GM21390 (cell line): ENCODE data around the gene GRIA1.
A peak's percentile ranks its signal among the peaks of the same experiment; 100 is the strongest.

Experiments used
- ATAC-seq: cut with Tn5 transposase; IDR thresholded peaks from one replicate; pipeline ENCODE4 v1.9.1; 2021; ENCODE audit not compliant: unreplicated experiment

GRIA1 gene

DNA sequence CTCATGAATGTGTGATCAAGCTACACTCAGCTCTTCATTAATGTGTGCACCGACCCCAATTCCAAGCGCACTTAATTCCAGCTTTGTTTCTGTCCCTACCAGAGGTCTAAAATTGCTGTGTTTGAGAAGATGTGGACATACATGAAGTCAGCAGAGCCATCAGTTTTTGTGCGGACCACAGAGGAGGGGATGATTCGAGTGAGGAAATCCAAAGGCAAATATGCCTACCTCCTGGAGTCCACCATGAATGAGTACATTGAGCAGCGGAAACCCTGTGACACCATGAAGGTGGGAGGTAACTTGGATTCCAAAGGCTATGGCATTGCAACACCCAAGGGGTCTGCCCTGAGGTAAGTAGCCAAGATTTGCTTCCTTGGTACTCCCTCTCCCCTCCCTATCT, 279.6 kb downstream of the GRIA1 start:
- no peak for ATAC-seq

DNA sequence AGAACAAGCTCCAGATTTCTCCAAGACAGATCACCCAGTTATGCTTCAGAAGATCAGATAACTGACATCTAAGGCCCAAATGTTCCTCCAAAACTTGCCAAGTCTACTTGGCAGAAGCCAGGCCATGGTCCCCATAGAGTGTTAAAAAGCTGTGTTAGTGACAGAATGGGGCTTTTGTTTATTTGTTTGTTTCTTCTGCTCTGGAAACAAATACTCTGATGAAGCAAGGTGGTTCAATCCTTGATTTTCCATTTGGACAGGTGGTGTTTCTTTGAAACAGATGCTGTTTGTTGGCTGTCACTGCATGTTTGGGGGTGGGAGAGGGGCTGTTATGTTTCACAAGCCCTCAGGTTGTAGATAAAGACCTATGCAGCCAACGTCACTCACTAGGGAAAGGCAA, 284.2 kb downstream of the GRIA1 start:
- no peak for ATAC-seq

GRCh38 chr5:153775923-153776322, 285.5 kb downstream of the GRIA1 start:
- no peak for ATAC-seq

GRCh38 chr5:153777681-153778581, 287.5 kb downstream of the GRIA1 start:
- no peak for ATAC-seq

GRCh38 chr5:153779836-153780235, 289.4 kb downstream of the GRIA1 start:
- no peak for ATAC-seq

DNA sequence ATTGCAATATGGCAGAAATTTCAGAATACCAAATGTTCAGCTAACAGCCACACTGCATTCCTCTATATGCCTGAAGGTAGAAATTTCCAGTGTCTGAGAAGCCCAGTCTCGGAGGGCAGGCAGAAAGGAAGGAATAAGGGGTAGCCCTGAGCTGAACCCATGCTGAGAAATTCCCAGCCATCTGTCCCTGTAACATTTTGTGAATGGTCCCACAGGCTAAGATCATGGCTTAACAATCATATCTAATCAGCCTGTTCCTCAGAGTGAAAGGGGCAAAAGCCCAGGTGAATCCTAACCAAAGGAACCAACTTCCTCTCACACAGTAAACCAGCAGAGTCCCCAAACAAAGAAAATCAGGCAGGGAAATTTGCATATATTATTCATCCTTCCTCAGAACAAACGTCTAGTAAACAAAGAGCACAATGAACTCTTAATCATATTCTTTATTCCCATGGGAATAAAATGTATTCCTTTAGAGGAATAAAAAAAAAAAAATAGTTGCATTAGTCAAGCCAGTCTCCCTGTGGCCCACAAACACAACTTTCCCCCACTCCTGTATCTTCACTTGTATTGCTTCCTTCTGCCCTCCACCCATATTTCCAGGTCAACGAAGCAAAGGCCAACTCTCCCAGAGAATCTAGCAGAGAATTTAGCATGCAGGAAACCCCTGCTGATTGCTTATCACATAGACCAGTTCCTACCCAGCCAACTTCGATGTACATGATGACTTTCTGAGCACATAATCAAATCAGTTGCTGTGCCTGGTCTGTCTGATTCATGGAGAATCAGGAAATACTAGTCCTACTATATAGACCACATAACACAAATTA, 290.6 kb downstream of the GRIA1 start:
- ATAC-seq: no peak

DNA sequence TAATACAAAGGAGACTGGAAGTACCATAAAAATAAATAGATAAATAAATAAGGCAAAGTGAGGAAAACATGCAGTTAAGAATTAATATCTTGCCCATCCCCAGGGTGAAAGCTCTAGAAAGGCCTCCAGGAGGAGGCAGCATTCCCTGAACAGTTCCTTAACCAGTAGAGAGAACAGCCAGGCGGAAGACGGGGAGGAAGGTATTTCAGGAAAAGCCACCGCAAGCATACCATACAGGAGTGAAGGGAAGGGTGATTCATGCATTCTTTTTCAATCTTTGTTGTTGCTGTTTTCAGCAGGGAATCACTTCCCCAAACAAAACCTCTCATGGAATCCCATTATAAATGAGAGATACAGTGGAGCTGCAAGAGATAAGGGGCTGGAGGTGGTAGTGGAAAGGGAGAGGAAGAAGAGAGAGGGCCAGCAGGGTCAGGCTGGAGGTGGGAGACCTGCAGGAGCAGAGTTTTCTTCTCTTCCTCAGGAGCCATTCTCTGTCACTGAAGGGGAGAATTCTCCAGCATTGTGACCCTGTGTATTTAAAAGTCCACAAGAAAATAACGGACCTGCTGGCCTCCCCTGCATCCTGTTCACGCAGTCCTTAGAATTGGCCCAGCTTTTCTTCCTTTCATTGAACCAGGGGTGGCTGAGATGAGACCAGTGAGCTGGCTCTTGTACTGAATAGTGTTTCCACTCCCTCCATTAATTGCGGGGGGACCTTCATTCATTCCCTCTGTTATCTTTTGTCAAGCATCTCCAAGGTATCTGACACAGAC, 292.3 kb downstream of the GRIA1 start:
- no peak for ATAC-seq

- no peak for ATAC-seq
These were observed 292.8 kb downstream of the GRIA1 start for GRCh38 chr5:153783362-153783658.

GRCh38 chr5:153784277-153784676, 293.8 kb downstream of the GRIA1 start:
- ATAC-seq: no peak

DNA sequence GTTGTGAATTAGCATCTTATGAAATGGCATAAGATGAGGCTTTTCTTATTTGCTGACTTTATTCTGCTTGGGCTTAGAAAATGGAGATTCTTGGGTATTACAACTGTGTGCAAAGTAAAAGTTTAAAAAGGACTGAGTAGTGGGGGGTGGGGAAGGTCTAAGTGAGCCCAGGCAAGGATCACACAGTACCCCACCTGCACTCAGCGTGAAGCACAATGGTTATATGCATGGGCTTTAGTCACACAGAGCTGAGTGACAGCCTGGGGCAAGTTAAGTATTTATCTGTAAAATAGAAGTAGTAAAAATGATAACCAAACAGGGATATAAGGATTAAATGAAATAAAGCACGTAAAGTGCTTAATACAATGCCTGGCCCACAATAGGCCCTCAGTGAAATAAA, 300.9 kb downstream of the GRIA1 start:
- ATAC-seq: no peak

DNA sequence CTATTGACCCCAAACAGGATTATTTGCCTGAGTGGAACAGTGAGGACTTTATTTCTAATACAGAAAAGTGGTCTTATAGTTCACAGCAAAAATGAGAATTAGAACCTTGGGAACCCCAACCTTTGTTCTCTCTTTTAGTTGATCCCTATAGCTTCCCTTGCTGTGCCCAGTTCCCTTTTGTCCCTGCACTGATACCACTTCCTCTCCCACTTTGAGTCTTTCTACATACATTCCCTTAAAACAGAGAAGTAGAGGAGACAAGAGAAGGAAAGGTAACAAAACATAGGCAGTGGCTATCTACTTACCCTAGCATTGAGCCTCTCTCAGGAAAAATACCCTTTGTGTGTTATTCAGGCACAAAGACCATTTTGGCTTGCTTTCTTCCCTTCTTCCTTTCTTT, 301.8 kb downstream of the GRIA1 start:
- ATAC-seq: no peak

- no peak for ATAC-seq
These were observed 303.2 kb downstream of the GRIA1 start for GRCh38 chr5:153793699-153794098.

DNA sequence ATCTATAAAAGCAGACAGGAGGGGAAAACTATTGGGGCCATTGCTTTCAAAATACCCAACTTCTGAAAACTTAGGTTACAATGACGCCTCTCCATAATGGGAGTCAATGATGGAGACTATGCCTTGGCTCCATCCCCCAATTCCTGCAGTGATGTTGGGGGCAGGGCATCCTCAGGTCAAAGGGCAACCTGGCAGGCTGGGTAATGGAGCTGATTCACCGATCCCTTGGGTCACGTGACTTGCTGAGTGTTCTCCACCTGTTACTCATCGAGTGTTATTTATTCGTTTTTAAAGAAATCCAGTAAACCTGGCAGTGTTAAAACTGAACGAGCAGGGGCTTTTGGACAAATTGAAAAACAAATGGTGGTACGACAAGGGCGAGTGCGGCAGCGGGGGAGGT, 303.9 kb downstream of the GRIA1 start:
- ATAC-seq: no peak

- ATAC-seq: no peak
These were observed 306.1 kb downstream of the GRIA1 start for GRCh38 chr5:153796527-153796926.

DNA sequence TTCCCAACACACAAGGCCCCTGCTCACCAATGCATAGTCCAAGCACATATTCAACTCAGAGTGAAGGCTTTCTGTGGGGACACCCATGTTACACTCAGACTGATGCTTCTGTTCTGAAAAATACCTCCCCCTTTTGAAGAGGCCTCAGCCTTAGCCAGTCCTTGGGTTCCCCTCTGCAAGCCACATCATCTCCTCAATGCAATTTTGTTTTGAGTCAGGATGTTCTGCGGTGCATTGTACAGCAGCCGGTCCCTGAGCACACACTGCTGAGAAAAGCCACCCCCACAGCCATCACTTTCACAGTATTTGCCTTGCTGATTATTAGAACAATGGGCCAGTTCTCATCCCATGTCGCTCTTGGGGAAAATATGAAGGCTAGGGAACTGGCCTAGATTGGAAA, 307.0 kb downstream of the GRIA1 start:
- ATAC-seq: peak; percentile 83

DNA sequence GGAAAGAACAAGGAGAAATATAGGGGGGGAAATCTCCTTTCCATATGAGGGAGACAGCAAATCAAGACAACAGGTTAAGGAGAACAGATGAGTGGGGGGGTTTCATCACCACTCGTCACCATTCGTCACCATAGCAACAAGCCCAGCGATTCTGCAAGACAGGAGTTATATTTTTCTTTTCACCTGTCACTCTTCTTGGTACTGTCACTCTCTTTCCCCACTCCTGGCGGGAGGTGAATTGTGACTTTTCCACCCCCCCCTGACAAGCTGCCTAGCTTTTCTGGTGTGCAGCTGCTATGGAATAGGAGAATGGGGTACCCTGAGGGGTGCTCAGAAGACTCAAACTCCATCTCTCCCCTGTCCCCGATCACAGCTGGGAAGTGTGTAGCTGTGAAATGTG, 308.4 kb downstream of the GRIA1 start:
- ATAC-seq: no peak

DNA sequence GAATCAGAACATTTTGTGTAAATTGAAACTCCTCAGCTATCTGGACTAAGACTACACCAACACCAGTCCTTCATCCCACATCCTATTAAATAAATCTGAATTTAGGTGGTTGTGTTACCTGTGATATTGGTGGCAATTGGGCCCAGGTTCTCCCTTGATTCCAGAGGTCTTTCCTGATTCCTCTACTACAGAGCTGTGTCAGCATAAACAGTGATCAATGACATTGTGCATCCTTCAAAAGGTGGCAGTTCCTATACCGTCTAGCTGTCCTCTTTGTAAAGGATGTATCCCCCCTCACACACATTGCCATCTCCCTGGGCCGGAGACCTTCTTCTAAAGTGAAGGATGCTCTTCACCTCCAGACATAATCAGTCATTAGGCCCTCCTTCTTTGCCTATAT, 309.0 kb downstream of the GRIA1 start:
- no peak for ATAC-seq

- no peak for ATAC-seq
These were observed 311.8 kb downstream of the GRIA1 start for GRCh38 chr5:153802050-153802821.

DNA sequence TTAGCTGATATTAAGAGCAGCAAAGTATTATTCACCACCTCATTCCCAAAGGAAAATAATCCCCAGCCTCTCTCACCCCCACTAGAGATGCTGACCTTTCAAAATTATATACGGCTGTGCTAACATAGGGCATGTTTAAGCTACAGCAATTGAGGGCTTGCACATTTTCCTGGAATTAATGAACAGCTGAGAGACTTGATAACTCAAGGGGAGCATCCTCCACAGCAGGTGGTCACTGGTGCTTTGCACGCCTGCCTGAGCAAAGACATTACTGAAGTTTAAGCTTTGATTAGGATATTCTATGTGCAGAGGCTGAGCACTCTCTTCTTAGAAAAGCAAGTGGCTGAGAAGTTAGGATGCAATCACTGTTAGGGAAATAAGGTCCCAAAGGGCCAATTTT, 317.3 kb downstream of the GRIA1 start:
- no peak for ATAC-seq

GRCh38 chr5:153809166-153809565, 318.7 kb downstream of the GRIA1 start:
- no peak for ATAC-seq

GRCh38 chr5:153813901-153814300, 323.4 kb downstream of the GRIA1 start:
- ATAC-seq: no peak
